ENCODE data around the gene RTKN2.

DNA sequence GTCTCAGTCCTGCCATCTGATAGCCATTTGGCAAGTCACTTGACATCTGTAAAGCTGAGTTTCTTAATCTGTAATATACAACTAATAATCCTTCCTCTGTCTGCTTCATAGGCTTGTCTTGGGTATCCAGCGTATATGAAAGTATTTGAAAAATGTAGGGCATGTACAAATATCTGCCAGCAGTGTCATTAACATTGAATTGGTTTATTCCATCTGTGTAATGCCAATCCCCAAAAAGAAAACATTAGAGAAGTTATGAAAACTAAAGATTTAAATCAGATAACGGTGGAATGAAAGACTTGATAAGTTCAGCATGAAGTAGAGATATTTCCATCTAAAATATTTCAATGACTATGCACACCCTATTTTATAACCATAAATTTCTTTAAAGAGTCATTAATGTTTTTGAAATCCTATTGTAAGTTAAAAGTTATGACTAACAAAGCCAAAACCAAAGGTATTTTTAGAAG lies 9.8 kb upstream of the RTKN2 start:
- no peak for TF ChIP-seq POLR2A (IDR thresholded peaks at IDR 0.05)
- no peak for TF ChIP-seq CTCF (IDR thresholded peaks at IDR 0.05 in 8 of 11, conservative IDR thresholded peaks at IDR 0.05 in 3 of 11)
- no peak for TF ChIP-seq POLR2AphosphoS5 (IDR thresholded peaks at IDR 0.05)
